Gastrocnemius medialis (tissue), 4 donors: ENCODE measurements around the gene ERBB2. TPM values are rescaled to one million over a fixed set of nuclear protein-coding genes. Genes with fewer than 3 reads are reported as not detected.

Experiments used
- ATAC-seq, 2 donors: fragments of 150-250 bp; one replicate each; pipeline ENCODE4 v1.9.1; 2016
- DNase-seq, 2 donors: peaks; one replicate each; pipeline ENCODE4 v3.0.0-alpha.2; 2019
- H3K27ac ChIP-seq, 4 donors: fragments of 200-600 bp; sonication (generic); 1 replicate in 1 of 4; 2 replicates in 3 of 4; pipeline ENCODE4 v1.5.1; 2016 to 2018; ENCODE audit warnings: mild to moderate bottlenecking in 2 of 4, moderate library complexity in 1 of 4
- H3K27me3 ChIP-seq, 3 donors: fragments of 200-600 bp; sonication (generic) in 2 of 3; 1 replicate in 1 of 3; 2 replicates in 2 of 3; pipeline versions ENCODE4 v1.5.1 to v1.6.0; 2016 to 2019; ENCODE audit warnings: mild to moderate bottlenecking in 1 of 3, moderate library complexity in 1 of 3
- H3K36me3 ChIP-seq, 2 donors: fragments of 200-600 bp; sonication (generic) in 1 of 2; one replicate each; pipeline ENCODE4 v1.5.1; 2017 to 2018
- H3K4me1 ChIP-seq, 2 donors: fragments of 200-600 bp; sonication (generic) in 1 of 2; one replicate each; pipeline ENCODE4 v1.5.1; 2016 to 2017; ENCODE audit warnings: mild to moderate bottlenecking in 2 of 2
- H3K4me3 ChIP-seq, 4 donors: fragments of 200-600 bp; sonication (generic) in 3 of 4; 1 replicate in 1 of 4; 2 replicates in 3 of 4; pipeline ENCODE4 v1.5.1; 2016 to 2019; ENCODE audit warnings: mild to moderate bottlenecking in 2 of 4
- H3K9me3 ChIP-seq, 3 donors: fragments of 200-600 bp; sonication (generic) in 2 of 3; 1 replicate in 1 of 3; 2 replicates in 2 of 3; pipeline ENCODE4 v1.5.1; 2016 to 2019
- CTCF ChIP-seq, 5 experiments: fragments of 450-650 bp in 3 of 5; fragments of 200-600 bp in 2 of 5; sonication (generic) in 2 of 5; IDR thresholded peaks in 4 of 5; conservative IDR thresholded peaks in 1 of 5; 1 replicate in 4 of 5; 2 replicates in 1 of 5; pipeline ENCODE4 v1.5.1; 2016 to 2019; ENCODE audit warnings: antibody characterized with exemption in 5 of 5, mild to moderate bottlenecking in 3 of 5, moderate library complexity in 3 of 5
- POLR2A ChIP-seq, 2 donors: fragments of 450-650 bp; IDR thresholded peaks; one replicate each; pipeline ENCODE4 v1.6.1; 2017; ENCODE audit warnings: antibody characterized with exemption in 2 of 2, mild to moderate bottlenecking in 2 of 2, moderate library complexity in 2 of 2
- in situ Hi-C, 4 donors: fragments of 200-750 bp; cut with MboI; loops; one replicate each; pipeline versions ENCODE4 v1.15.0 to v1.8.0; 2017; ENCODE audit warnings: low sequenced_read_pairs in 4 of 4
- intact Hi-C: fragments of 100-400 bp; cut with DNase I; formaldehyde crosslinking; loops from one replicate; pipeline ENCODE4 v1.15.1; 2023; ENCODE audit warnings: low total_unique reads
- total RNA-seq, 4 donors: library from RNA; depleted of rRNA; stranded (reverse); fragments of >200 nt; gene quantifications; one replicate each; pipeline versions ENCODE4 v1.1.0 to v1.2.3, GENCODE V29; 2016

ERBB2 gene
- total RNA-seq, 4 donors from 2014 or later, result 6.0 to 26.4 (median 15.3) TPM

GRCh38 chr17:39653316-39653661 lies 46.6 kb upstream of the ERBB2 start:
- Histone ChIP-seq H3K27ac (no peak overlapping the region), H3K4me1 (peaks cover 8 to 12% of the 10 kb centered on the region in 2 donors), H3K36me3 (no peaks in the 10 kb centered on the region), H3K27me3 (no peaks in the 10 kb centered on the region), H3K4me3 (no peak overlapping the region), H3K9me3 (no peaks in the 10 kb centered on the region)
- ATAC-seq (no peak), DNase-seq (no peak)
- intact Hi-C loops, result no loop called here
- TF ChIP-seq CTCF (IDR thresholded peaks at IDR 0.05 in 4 of 5, conservative IDR thresholded peaks at IDR 0.05 in 1 of 5), result no peak
- TF ChIP-seq POLR2A (IDR thresholded peaks at IDR 0.05), result no peak
- in situ Hi-C loops, result no loop called here

GRCh38 chr17:39653662-39654331 lies 46.1 kb upstream of the ERBB2 start:
- intact Hi-C loops (no loop called here), in situ Hi-C loops (no loop called here)
- no peaks in the 10 kb centered on the region for H3K9me3 ChIP-seq
- ATAC-seq (peak; percentile 48 to 69), DNase-seq (peak in 1 of 2 donors; percentile 62)
- no peak overlapping the region for H3K4me3 ChIP-seq
- H3K27ac ChIP-seq, result no peak overlapping the region
- H3K27me3 ChIP-seq, result no peaks in the 10 kb centered on the region
- H3K4me1 ChIP-seq, result peaks cover 13% of the 10 kb centered on the region in 2 donors
- no peaks in the 10 kb centered on the region for H3K36me3 ChIP-seq
- peak; percentile 52 to 85 (median 73) for TF ChIP-seq CTCF (IDR thresholded peaks at IDR 0.05 in 4 of 5, conservative IDR thresholded peaks at IDR 0.05 in 1 of 5)
- no peak for TF ChIP-seq POLR2A (IDR thresholded peaks at IDR 0.05)

- Histone ChIP-seq H3K4me3 (no peak overlapping the region), H3K27me3 (no peaks in the 10 kb centered on the region), H3K36me3 (peaks cover 0 to 6% of the 10 kb centered on the region in 2 donors), H3K27ac (no peak overlapping the region), H3K9me3 (no peaks in the 10 kb centered on the region), H3K4me1 (peaks cover 22% of the 10 kb centered on the region in 2 donors)
- no peak for TF ChIP-seq CTCF (IDR thresholded peaks at IDR 0.05 in 4 of 5, conservative IDR thresholded peaks at IDR 0.05 in 1 of 5)
- no peak for TF ChIP-seq POLR2A (IDR thresholded peaks at IDR 0.05)
- DNase-seq, result no peak
- in situ Hi-C loops (no loop called here), intact Hi-C loops (no loop called here)
- ATAC-seq, result no peak
Measured at GRCh38 chr17:39655105-39655504, 44.8 kb upstream of the ERBB2 start.

- peak overlapping the region in 3 of 4 donors; percentile 96 to 99 (median 99) for H3K27ac ChIP-seq
- ATAC-seq, result no peak
- TF ChIP-seq POLR2A (IDR thresholded peaks at IDR 0.05), result no peak
- no peak for TF ChIP-seq CTCF (IDR thresholded peaks at IDR 0.05 in 4 of 5, conservative IDR thresholded peaks at IDR 0.05 in 1 of 5)
- in situ Hi-C loops, result no loop called here
- H3K9me3 ChIP-seq, result no peaks in the 10 kb centered on the region
- intact Hi-C loops, result no loop called here
- H3K4me1 ChIP-seq, result peaks cover 49 to 54% of the 10 kb centered on the region in 2 donors
- DNase-seq, result no peak
- H3K36me3 ChIP-seq, result peaks cover 0 to 6% of the 10 kb centered on the region in 2 donors
- H3K4me3 ChIP-seq, result no peak overlapping the region
- H3K27me3 ChIP-seq, result no peaks in the 10 kb centered on the region
Measured at GRCh38 chr17:39658346-39658745, 41.5 kb upstream of the ERBB2 start.

- H3K4me3 ChIP-seq, result no peak overlapping the region
- no peak for TF ChIP-seq POLR2A (IDR thresholded peaks at IDR 0.05)
- TF ChIP-seq CTCF (IDR thresholded peaks at IDR 0.05 in 4 of 5, conservative IDR thresholded peaks at IDR 0.05 in 1 of 5), result no peak
- no peak for ATAC-seq
- in situ Hi-C loops, result no loop called here
- H3K4me1 ChIP-seq, result peaks cover 52 to 59% of the 10 kb centered on the region in 2 donors
- intact Hi-C loops, result no loop called here
- H3K27me3 ChIP-seq, result no peaks in the 10 kb centered on the region
- peaks cover 0 to 6% of the 10 kb centered on the region in 2 donors for H3K36me3 ChIP-seq
- no peak for DNase-seq
- peak overlapping the region; percentile 96 to 99 (median 98) for H3K27ac ChIP-seq
- H3K9me3 ChIP-seq, result no peaks in the 10 kb centered on the region
Measured at GRCh38 chr17:39658760-39659159, 41.1 kb upstream of the ERBB2 start.
